ENCODE data around the gene AP5B1.

The AP5B1 gene

DNA sequence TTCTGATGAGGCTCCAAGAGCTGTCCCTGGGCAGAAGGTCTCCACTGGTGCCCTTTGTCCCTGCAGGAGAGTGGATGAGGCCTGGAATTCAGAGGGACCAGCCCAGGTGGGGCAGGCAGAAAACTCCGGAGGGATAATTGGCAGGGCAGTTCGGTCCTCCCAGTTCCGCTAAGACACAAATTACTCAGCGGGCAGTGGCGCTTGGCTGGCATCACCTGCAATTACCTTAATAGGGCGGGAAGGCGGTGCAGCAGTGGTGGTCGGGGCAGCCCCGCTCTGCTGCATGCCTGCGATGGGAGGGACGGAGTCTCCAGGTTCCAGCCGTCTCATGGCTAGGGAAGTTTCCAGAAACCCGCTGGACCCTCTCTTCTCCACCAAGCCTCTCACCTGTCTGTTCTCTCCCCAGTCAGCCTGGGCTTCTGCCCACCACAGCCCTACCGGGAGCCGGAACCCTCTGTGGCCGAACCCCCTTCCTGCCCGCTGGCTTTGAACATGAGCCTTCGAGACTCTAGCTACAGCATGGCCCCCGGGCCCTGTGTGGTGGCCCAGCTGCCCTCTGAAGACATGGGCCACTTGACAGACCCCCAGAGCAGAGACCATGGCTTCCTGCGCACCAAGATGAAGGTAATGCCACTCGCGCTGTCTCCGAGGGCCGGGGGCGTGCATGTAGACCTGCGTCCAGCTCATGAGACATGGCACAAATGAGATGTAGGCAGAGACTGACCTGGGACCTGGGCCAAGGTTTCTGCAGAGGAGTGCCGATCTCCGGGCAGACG, 13.0 kb upstream of the AP5B1 start:
- H3K4me3 ChIP-seq (ENCODE audit: low read length): no peak overlapping the region
- DNase-seq (ENCODE audit: low read depth): no peak
- TF ChIP-seq, protein P1, sequence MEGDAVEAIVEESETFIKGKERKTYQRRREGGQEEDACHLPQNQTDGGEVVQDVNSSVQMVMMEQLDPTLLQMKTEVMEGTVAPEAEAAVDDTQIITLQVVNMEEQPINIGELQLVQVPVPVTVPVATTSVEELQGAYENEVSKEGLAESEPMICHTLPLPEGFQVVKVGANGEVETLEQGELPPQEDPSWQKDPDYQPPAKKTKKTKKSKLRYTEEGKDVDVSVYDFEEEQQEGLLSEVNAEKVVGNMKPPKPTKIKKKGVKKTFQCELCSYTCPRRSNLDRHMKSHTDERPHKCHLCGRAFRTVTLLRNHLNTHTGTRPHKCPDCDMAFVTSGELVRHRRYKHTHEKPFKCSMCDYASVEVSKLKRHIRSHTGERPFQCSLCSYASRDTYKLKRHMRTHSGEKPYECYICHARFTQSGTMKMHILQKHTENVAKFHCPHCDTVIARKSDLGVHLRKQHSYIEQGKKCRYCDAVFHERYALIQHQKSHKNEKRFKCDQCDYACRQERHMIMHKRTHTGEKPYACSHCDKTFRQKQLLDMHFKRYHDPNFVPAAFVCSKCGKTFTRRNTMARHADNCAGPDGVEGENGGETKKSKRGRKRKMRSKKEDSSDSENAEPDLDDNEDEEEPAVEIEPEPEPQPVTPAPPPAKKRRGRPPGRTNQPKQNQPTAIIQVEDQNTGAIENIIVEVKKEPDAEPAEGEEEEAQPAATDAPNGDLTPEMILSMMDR (conservative IDR thresholded peaks at IDR 0.05; ENCODE audit: low read depth, low read length): no peak

DNA sequence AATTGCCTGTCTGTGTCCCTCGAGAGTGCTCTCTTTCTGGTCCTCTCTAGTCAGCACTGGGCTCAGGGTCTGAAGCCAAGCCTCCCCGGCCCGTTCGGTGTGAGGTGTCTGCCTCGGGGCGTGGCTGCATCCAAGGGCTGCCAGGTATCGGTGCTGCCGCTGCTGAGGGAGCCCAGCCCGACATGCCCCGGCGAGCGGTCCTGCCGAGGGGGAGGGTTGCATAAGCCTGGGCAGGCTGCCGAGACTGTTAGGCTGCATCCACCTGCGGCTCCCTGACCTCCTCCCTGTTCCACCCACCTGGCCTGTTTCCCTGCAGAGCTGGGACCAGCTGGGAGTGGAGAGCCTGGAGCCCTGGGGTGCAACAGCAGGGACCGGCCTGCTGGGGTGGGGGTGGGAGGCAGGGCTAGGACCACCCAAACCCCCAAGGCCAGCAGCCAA, 12.4 kb upstream of the AP5B1 start:
- no peak overlapping the region for H3K4me3 ChIP-seq (ENCODE audit: low read length)
- TF ChIP-seq, protein P1 (conservative IDR thresholded peaks at IDR 0.05; ENCODE audit: low read depth, low read length): no peak
- DNase-seq (ENCODE audit: low read depth): no peak

DNA sequence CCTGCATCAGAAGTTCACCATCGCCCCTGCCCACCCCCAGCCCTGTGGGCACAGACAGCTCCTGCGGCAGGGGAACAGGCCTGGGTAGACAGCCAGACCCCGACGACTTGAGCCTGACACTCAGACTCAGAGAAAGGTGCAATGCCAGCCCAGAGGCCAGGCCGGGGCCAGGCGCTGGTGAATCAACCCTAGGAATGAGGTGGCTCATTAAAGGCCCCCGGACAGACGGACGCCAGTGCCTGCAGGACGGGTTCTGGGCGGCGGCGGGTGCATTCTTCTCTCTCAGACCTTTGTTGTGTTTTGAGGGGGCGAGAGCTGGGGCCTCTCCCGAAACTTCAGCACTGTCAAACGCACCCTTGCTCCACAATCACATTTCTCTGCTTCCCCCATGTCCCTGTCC, 11.7 kb upstream of the AP5B1 start:
- TF ChIP-seq, protein P1 (conservative IDR thresholded peaks at IDR 0.05; ENCODE audit: low read depth, low read length): no peak
- DNase-seq (ENCODE audit: low read depth): no peak
- no peak overlapping the region for H3K4me3 ChIP-seq (ENCODE audit: low read length)

DNA sequence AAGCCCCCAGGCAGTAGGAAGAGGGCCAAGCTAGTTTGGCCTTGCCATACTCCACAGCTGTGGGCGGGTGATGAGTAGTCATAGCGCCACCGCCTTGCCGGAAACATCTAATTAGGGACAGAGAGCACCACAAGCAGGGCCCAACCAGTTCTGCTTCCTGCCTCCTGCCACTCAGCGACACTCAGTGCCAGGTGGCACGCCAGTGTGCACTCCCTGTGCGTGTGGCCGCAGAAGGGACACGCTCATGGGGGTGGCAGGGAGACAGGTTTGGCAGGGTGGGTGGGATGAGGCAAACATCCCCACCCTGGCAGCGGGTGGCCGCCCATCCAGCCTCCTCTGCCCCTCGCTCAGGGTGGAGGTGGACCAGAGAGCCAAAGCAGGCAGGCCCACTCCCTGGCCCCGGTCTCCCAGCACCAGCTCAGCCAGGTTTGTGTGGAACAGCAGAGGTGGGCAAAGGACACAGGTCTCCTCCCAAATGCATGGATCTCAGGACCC, 11.0 kb upstream of the AP5B1 start:
- H3K4me3 ChIP-seq (ENCODE audit: low read length): no peak overlapping the region
- TF ChIP-seq, protein P1 (conservative IDR thresholded peaks at IDR 0.05; ENCODE audit: low read depth, low read length): no peak
- no peak for DNase-seq (ENCODE audit: low read depth)

DNA sequence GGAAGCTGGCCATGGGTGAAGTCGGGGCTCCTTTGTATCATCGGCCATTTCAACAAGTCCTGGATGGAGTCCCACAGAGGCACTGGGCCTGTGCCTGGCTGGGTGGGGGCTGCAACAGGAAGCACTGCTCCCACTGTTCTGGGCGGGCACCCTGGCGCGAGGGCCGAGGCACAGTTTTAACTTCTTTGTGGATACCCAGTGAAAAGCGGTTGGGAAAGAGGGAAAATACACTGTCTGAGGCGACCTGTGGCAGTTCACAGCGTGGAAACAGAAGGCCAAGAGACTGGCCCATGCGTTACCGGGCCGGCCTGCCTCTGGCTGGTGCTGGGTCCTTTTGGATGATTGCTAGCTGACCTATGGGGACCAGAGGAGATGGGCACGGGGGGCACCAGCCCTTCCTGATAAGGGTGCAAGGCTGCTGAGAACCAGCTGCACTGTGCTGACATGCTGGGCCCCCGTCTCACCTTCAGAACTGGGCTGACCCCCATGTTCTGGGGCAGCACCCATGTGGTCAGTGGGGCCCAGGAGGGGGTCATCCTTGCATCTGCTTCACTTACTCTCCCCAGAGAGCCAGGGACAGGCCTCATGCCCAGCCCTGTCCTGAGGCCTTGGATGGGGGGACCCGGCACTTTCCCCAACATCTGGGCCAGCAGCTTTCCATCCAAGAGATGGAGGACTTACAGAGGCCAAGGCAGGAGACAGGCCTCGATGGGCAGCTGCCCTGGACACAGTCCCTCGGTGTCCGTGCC, 10.3 kb upstream of the AP5B1 start:
- H3K4me3 ChIP-seq (ENCODE audit: low read length): no peak overlapping the region
- TF ChIP-seq, protein P1 (conservative IDR thresholded peaks at IDR 0.05; ENCODE audit: low read depth, low read length): no peak
- DNase-seq (ENCODE audit: low read depth): no peak

DNA sequence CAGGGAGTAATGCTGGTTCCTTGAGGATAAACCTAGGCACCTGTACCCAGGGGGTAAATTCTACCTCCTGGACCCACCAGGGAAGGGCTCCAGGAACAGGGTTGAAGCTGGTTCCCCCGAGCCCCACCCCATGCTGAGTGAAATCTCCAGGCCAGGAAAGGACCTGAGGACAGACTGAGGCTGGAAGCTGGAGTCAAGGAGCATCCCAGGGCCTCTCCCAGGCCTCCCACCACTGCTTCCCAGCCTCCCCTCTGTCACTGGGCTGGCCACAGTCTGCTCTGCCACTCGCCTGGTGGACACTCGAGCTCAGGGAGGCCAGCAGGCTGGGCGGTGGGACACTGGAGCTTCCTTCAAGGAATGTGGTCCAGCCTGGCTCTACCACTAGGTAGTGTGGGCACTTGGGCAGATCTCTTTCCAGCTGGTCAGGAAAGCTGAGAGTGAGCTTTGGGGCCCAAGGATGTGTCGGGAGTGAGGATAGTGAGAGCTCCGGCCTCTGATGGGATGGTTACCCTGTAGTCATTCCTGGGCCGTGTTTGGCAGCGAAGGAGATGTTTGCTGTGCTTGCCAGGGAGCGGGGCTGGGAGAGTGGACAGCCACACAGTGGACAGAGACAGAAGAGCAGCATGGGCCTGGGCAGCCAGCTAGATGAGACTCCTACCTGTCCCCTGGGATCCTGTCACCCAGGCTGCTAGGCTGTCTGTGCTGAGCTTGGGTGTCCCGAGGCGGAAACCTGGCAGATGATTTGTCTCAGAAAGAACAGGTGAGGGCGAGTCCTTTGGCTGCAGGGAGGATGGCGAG, 9.5 kb upstream of the AP5B1 start:
- no peak overlapping the region for H3K4me3 ChIP-seq (ENCODE audit: low read length)
- TF ChIP-seq, protein P1 (conservative IDR thresholded peaks at IDR 0.05; ENCODE audit: low read depth, low read length): no peak
- no peak for DNase-seq (ENCODE audit: low read depth)
